GOT3 (cell line): Measurements from ENCODE around the gene NUP54.

ENCODE experiments used
- DNase-seq: peaks from one replicate; lab custom pipeline; 2025; ENCODE audit warnings: mixed read lengths; lab: John Stamatoyannopoulos, UW

The NUP54 gene

GRCh38 chr4:76147454-76148141, 599 bp downstream of the NUP54 start:
- peak; percentile 27 for DNase-seq

- no peak for DNase-seq
These were observed 3.7 kb downstream of the NUP54 start for GRCh38 chr4:76144546-76144945.

GRCh38 chr4:76141241-76141640, 7.0 kb downstream of the NUP54 start:
- no peak for DNase-seq

GRCh38 chr4:76127754-76128153, 20.4 kb downstream of the NUP54 start:
- no peak for DNase-seq

GRCh38 chr4:76125816-76126215, 22.4 kb downstream of the NUP54 start:
- DNase-seq: no peak

- DNase-seq: no peak
These were observed 28.0 kb downstream of the NUP54 start for GRCh38 chr4:76120199-76120598.

GRCh38 chr4:76117536-76117935, 30.7 kb downstream of the NUP54 start:
- no peak for DNase-seq

- no peak for DNase-seq
These were observed 31.4 kb downstream of the NUP54 start for GRCh38 chr4:76116821-76117220.

- no peak for DNase-seq
These were observed 39.6 kb downstream of the NUP54 start for GRCh38 chr4:76108467-76109181.

GRCh38 chr4:76106442-76106841, 41.8 kb downstream of the NUP54 start:
- no peak for DNase-seq

- DNase-seq: no peak
These were observed 42.5 kb downstream of the NUP54 start for GRCh38 chr4:76105652-76106051.

GRCh38 chr4:76096076-76096475, 52.1 kb downstream of the NUP54 start:
- DNase-seq: no peak

GRCh38 chr4:76095568-76095967, 52.6 kb downstream of the NUP54 start:
- DNase-seq: no peak

- no peak for DNase-seq
These were observed 57.1 kb downstream of the NUP54 start for GRCh38 chr4:76091052-76091451.

- DNase-seq: no peak
These were observed 57.9 kb downstream of the NUP54 start for GRCh38 chr4:76090241-76090691.

GRCh38 chr4:76088719-76089118, 59.5 kb downstream of the NUP54 start:
- no peak for DNase-seq

GRCh38 chr4:76087007-76087769, 61.0 kb downstream of the NUP54 start:
- no peak for DNase-seq

- DNase-seq: no peak
These were observed 63.7 kb downstream of the NUP54 start for GRCh38 chr4:76084542-76084941.

- no peak for DNase-seq
These were observed 64.7 kb downstream of the NUP54 start for GRCh38 chr4:76083386-76083988.

- DNase-seq: no peak
These were observed 70.1 kb downstream of the NUP54 start for GRCh38 chr4:76078033-76078613.

GRCh38 chr4:76074993-76075600, 73.1 kb downstream of the NUP54 start:
- DNase-seq: no peak

- no peak for DNase-seq
These were observed 73.7 kb downstream of the NUP54 start, which contains the start of gene ART3 for GRCh38 chr4:76074468-76074867. Gene ART3 (plus strand): TSS chr4:76074709. CDS start chr4:76075890, 1,181 bp downstream.
